Neural cell (in vitro differentiated cells): Measurements from ENCODE around the gene PDZRN3. TPM values are rescaled to one million over a fixed set of nuclear protein-coding genes. Genes with fewer than 3 reads are reported as not detected.
A peak's percentile ranks its signal among the peaks of the same experiment; 100 is the strongest.

ENCODE experiments used
- H2AFZ ChIP-seq: fragments of 200-600, 300-800 bp; sonication (generic), shearing (Covaris generic); 2 replicates; pipeline ENCODE4 v1.6.0; 2014; ENCODE audit warnings: low read depth, mild to moderate bottlenecking, antibody characterized with exemption, low read length, moderate library complexity
- H3F3A ChIP-seq: fragments of 200-600 bp; shearing (Covaris generic); 2 replicates; pipeline ENCODE4 v1.6.1; 2016; ENCODE audit warnings: mild to moderate bottlenecking, moderate library complexity, mixed read lengths, antibody characterized with exemption, low read length; ENCODE audit not compliant: insufficient read depth, poor library complexity, severe bottlenecking
- H3K27ac ChIP-seq: fragments of 200-600, 300-800 bp; sonication (generic), shearing (Covaris generic); 2 replicates; pipeline ENCODE4 v1.5.1; 2014; ENCODE audit warnings: mild to moderate bottlenecking, low read length, moderate library complexity
- H3K27me3 ChIP-seq: fragments of 300-800, 200-600 bp; sonication (generic), shearing (Covaris generic); 2 replicates; pipeline ENCODE4 v1.6.0; 2014; ENCODE audit warnings: mild to moderate bottlenecking, low read depth, low read length, moderate library complexity; ENCODE audit not compliant: insufficient read depth
- H3K36me3 ChIP-seq: fragments of 300-800, 200-600 bp; sonication (generic), shearing (Covaris generic); 2 replicates; pipeline ENCODE4 v1.5.1; 2014; ENCODE audit warnings: mild to moderate bottlenecking, antibody characterized with exemption, low read length, moderate library complexity; ENCODE audit not compliant: insufficient read depth
- H3K4me2 ChIP-seq: fragments of 300-800, 200-600 bp; sonication (generic), shearing (Covaris generic); 2 replicates; pipeline ENCODE4 v1.6.0; 2014; ENCODE audit warnings: mild to moderate bottlenecking, low read length
- H3K4me3 ChIP-seq: fragments of 300-800, 200-600 bp; sonication (generic), shearing (Covaris generic); 2 replicates; pipeline ENCODE4 v1.5.1; 2014; ENCODE audit warnings: mild to moderate bottlenecking, low read length, moderate library complexity
- H3K79me2 ChIP-seq: fragments of 200-600 bp; shearing (Covaris generic); replicated peaks from 2 replicates; pipeline ENCODE4 v1.6.0; 2014; ENCODE audit warnings: mild to moderate bottlenecking, low read length, moderate library complexity; ENCODE audit not compliant: insufficient read depth
- H3K9ac ChIP-seq: fragments of 300-800, 200-600 bp; sonication (generic), shearing (Covaris generic); 2 replicates; pipeline ENCODE4 v1.6.1; 2016; ENCODE audit warnings: mild to moderate bottlenecking, low read length, mixed read lengths
- H3K9me2 ChIP-seq: fragments of 200-600 bp; shearing (Covaris generic); 2 replicates; pipeline ENCODE4 v1.6.1; 2016; ENCODE audit warnings: mild to moderate bottlenecking, low read length, mixed read lengths; ENCODE audit not compliant: insufficient read depth
- H3K9me3 ChIP-seq: fragments of 200-600, 300-800 bp; sonication (generic), shearing (Covaris generic); 2 replicates; pipeline ENCODE4 v1.6.1; 2016; ENCODE audit warnings: mild to moderate bottlenecking, mixed run types, low read length, moderate library complexity, mixed read lengths
- H4K20me1 ChIP-seq: fragments of 200-600 bp; shearing (Covaris generic); 2 replicates; pipeline ENCODE4 v1.6.1; 2016; ENCODE audit warnings: mild to moderate bottlenecking, mixed run types; ENCODE audit not compliant: insufficient read depth
- CTCF ChIP-seq: fragments of 450-650 bp; IDR thresholded peaks from 2 replicates; pipeline ENCODE4 v1.5.1; 2014; ENCODE audit warnings: antibody characterized with exemption, mild to moderate bottlenecking, moderate library complexity; ENCODE audit not compliant: poor library complexity, severe bottlenecking
- EP300 ChIP-seq: fragments of 450-650 bp; conservative IDR thresholded peaks from 2 replicates; pipeline ENCODE4 v1.6.1; 2014; ENCODE audit warnings: antibody characterized with exemption, mild to moderate bottlenecking, moderate library complexity; ENCODE audit not compliant: poor library complexity, severe bottlenecking
- EZH2 ChIP-seq: fragments of 200-600, 300-800 bp; shearing (Covaris generic), sonication (generic); IDR thresholded peaks from 2 replicates; pipeline ENCODE4 v1.6.1; 2014; ENCODE audit warnings: antibody characterized with exemption, low read length, borderline replicate concordance, mild to moderate bottlenecking; ENCODE audit not compliant: insufficient read depth, poor library complexity, severe bottlenecking
- MXI1 ChIP-seq: fragments of 450-650 bp; conservative IDR thresholded peaks from 2 replicates; pipeline ENCODE4 v1.6.1; 2014; ENCODE audit warnings: antibody characterized with exemption, mild to moderate bottlenecking; ENCODE audit not compliant: poor library complexity, severe bottlenecking
- POLR2AphosphoS5 ChIP-seq: IDR thresholded peaks from 2 replicates; pipeline ENCODE4 v1.6.1; 2012
- RAD21 ChIP-seq: fragments of 450-650 bp; conservative IDR thresholded peaks from 2 replicates; pipeline ENCODE4 v1.6.1; 2014; ENCODE audit warnings: antibody characterized with exemption, mild to moderate bottlenecking, moderate library complexity
- REST ChIP-seq: IDR thresholded peaks from 2 replicates; pipeline ENCODE4 v1.6.1; 2012; ENCODE audit warnings: borderline replicate concordance
- SMC3 ChIP-seq: fragments of 450-650 bp; conservative IDR thresholded peaks from 2 replicates; pipeline ENCODE4 v1.6.1; 2014; ENCODE audit warnings: antibody characterized with exemption, mild to moderate bottlenecking, moderate library complexity; ENCODE audit not compliant: poor library complexity
- TAF1 ChIP-seq: IDR thresholded peaks from 2 replicates; pipeline ENCODE4 v1.6.1; 2012; ENCODE audit warnings: low read depth
- polyA plus RNA-seq: library from polyadenylated mRNA; depleted of rRNA; stranded (reverse); fragments of >200 nt; gene quantifications from 2 replicates; pipeline ENCODE4 v1.2.3, GENCODE V29; 2014

The PDZRN3 gene
- polyA plus RNA-seq, 1 donor from 2014 or later: 1.1 TPM

GRCh38 chr3:73473181-73473897 is 151.4 kb downstream of the PDZRN3 start:
- H3K4me3 ChIP-seq: no peak overlapping the region
- no peaks in the 10 kb centered on the region for H4K20me1 ChIP-seq
- H3K9me2 ChIP-seq: no peaks in the 10 kb centered on the region
- no peaks in the 10 kb centered on the region for H3F3A ChIP-seq
- no peak overlapping the region for H3K4me2 ChIP-seq
- H3K36me3 ChIP-seq: no peaks in the 10 kb centered on the region
- no peaks in the 10 kb centered on the region for H3K9me3 ChIP-seq
- no peaks in the 10 kb centered on the region for H3K79me2 ChIP-seq
- H3K27me3 ChIP-seq: no peaks in the 10 kb centered on the region
- H3K27ac ChIP-seq: peak overlapping the region; percentile 18
- no peak overlapping the region for H3K9ac ChIP-seq
- no peak overlapping the region for H2AFZ ChIP-seq
- TF ChIP-seq TAF1: no peak

GRCh38 chr3:73471986-73472787 is 152.6 kb downstream of the PDZRN3 start:
- Histone ChIP-seq H3K79me2 (no peaks in the 10 kb centered on the region), H3K9ac (no peak overlapping the region), H3K4me3 (no peak overlapping the region), H4K20me1 (no peaks in the 10 kb centered on the region), H3K36me3 (no peaks in the 10 kb centered on the region), H3K9me3 (no peaks in the 10 kb centered on the region), H3K27ac (no peak overlapping the region), H3K9me2 (no peaks in the 10 kb centered on the region), H3F3A (no peaks in the 10 kb centered on the region), H2AFZ (no peak overlapping the region), H3K27me3 (no peaks in the 10 kb centered on the region), H3K4me2 (no peak overlapping the region)
- TF ChIP-seq CTCF (no peak), POLR2AphosphoS5 (no peak), EZH2 (no peak), MXI1 (no peak), TAF1 (no peak), REST (no peak), RAD21 (no peak), EP300 (no peak), SMC3 (no peak)
